ENCODE data around the gene TRABD2B. TPM values are rescaled to one million over a fixed set of nuclear protein-coding genes. Genes with fewer than 3 reads are reported as not detected.

TRABD2B gene
- total RNA-seq, 3 donors from 2014 or later = 1.4 to 3.7 (median 2.3) TPM

DNA sequence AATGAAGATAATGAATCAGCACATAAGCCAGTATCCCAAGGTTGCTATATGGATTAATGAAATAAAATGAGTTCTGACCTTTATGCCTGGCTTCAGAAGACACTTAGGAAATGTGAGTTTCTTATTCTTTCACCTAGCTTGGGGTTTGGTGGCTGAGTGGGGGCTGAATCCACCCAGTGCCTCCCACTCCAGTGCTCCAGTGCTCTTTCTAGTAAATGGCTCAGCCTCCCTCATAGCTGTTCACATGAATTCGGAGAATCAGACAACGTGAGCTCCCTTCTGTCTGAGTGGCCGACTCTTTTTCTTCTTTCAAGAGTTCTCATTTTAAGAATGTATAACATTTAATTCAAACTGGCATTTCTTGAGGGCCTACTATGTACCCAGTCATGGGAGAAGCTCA lies 43.5 kb downstream of the TRABD2B start:
- Histone ChIP-seq H3K4me1 (no peaks in the 10 kb centered on the region), H3K27ac (no peak overlapping the region), H3K9me3 (no peaks in the 10 kb centered on the region), H3K27me3 (no peaks in the 10 kb centered on the region), H3K4me3 (no peak overlapping the region), H3K36me3 (no peaks in the 10 kb centered on the region)
- intact Hi-C loops (cut with DNase I; ENCODE audit: low total_unique reads) = no loop called here
- DNase-seq (ENCODE audit: low spot score in 2 of 2) = no peak
- TF ChIP-seq POLR2A (IDR thresholded peaks at IDR 0.05) (no peak), POLR2AphosphoS5 (IDR thresholded peaks at IDR 0.05) (no peak)
- TF ChIP-seq, protein P1, sequence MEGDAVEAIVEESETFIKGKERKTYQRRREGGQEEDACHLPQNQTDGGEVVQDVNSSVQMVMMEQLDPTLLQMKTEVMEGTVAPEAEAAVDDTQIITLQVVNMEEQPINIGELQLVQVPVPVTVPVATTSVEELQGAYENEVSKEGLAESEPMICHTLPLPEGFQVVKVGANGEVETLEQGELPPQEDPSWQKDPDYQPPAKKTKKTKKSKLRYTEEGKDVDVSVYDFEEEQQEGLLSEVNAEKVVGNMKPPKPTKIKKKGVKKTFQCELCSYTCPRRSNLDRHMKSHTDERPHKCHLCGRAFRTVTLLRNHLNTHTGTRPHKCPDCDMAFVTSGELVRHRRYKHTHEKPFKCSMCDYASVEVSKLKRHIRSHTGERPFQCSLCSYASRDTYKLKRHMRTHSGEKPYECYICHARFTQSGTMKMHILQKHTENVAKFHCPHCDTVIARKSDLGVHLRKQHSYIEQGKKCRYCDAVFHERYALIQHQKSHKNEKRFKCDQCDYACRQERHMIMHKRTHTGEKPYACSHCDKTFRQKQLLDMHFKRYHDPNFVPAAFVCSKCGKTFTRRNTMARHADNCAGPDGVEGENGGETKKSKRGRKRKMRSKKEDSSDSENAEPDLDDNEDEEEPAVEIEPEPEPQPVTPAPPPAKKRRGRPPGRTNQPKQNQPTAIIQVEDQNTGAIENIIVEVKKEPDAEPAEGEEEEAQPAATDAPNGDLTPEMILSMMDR (IDR thresholded peaks at IDR 0.05) = no peak

DNA sequence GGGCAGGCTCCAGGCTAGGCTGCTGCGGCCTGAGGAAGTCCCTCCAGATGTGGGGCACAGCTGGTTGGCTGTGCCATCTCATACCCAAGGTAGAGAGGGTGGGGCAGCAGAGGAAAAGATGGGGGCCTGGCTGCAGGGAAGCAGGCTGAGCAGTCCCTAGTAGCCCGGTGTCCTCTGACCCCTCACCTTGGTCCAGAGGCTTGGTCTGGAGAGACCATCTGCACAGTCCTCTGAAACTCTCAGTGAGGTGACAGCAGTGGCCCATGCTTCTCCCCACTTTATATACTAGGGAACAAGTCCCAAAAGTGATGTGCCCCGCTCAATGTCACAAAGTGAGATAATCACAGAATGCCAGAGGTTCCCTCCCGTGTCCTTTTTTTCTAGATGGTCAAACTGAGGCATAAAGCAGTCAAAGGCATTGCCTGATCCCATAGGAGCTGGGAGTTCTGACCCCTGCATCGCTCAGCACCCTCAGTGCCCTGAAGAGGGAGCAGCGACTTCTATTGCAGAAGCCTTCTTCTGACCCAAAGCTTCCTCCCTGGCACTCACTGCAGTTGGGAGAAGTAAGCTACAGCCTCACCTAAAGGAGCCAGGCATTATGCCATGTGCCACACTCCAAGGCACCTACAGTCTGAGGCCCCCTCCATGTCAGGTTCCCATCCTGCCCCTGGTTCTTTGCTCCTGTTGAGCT lies 45.5 kb downstream of the TRABD2B start:
- Histone ChIP-seq H3K27ac (no peak overlapping the region), H3K4me1 (no peaks in the 10 kb centered on the region), H3K9me3 (no peaks in the 10 kb centered on the region), H3K36me3 (no peaks in the 10 kb centered on the region), H3K27me3 (no peaks in the 10 kb centered on the region), H3K4me3 (no peak overlapping the region)
- DNase-seq (ENCODE audit: low spot score in 2 of 2) = no peak
- intact Hi-C loops (cut with DNase I; ENCODE audit: low total_unique reads) = no loop called here
- TF ChIP-seq POLR2AphosphoS5 (IDR thresholded peaks at IDR 0.05) (no peak), POLR2A (IDR thresholded peaks at IDR 0.05) (no peak)
- TF ChIP-seq, protein P1 (IDR thresholded peaks at IDR 0.05) = no peak

DNA sequence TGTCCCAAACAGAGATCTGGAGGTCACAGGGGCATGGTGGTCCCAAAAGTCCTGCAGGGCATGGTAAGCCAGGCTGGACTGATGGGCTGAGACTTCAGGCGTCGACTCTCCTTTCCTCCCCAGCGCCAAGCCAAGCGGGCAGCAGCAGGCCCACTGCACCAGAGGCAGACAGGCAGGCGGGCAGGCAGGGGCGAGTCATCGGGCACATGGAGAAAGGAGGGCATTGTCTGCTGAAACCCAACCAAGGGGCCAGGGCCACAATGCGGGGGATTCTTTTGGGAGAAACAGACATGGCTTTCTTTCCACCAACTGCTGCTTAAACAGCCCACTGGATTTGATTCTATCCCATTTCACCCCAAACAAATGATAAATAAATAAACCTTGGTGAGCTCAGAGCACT lies 46.2 kb downstream of the TRABD2B start:
- no peak overlapping the region for H3K27ac ChIP-seq
- no peak for DNase-seq (ENCODE audit: low spot score in 2 of 2)
- H3K4me3 ChIP-seq = no peak overlapping the region
- intact Hi-C loops (cut with DNase I; ENCODE audit: low total_unique reads) = no loop called here
- no peaks in the 10 kb centered on the region for H3K9me3 ChIP-seq
- no peaks in the 10 kb centered on the region for H3K27me3 ChIP-seq
- H3K4me1 ChIP-seq = no peaks in the 10 kb centered on the region
- H3K36me3 ChIP-seq = no peaks in the 10 kb centered on the region
- TF ChIP-seq POLR2AphosphoS5 (IDR thresholded peaks at IDR 0.05) = no peak
- no peak for TF ChIP-seq POLR2A (IDR thresholded peaks at IDR 0.05)
- TF ChIP-seq, protein P1 (IDR thresholded peaks at IDR 0.05) = no peak

DNA sequence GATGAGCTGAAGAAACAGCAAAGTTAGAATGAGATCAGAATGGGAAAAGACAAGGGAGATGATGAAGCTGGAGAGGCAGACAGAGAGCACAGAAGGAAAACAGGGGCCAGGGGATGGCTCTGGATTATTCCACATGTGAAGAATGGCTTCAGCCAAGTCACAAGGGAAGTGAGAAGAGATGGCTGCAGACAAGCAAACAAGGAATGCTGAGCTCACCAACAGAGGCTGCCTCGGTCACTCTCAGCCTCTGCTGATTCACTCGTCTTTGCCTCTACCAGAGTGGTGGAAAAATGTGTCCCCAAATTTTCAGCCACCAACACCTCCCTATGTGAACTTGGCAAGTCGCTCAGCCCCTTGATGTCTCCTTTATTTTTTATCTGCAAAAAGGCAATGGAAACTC lies 46.7 kb downstream of the TRABD2B start:
- TF ChIP-seq POLR2AphosphoS5 (IDR thresholded peaks at IDR 0.05) (no peak), POLR2A (IDR thresholded peaks at IDR 0.05) (no peak)
- TF ChIP-seq, protein P1 (IDR thresholded peaks at IDR 0.05) = no peak
- Histone ChIP-seq H3K27me3 (no peaks in the 10 kb centered on the region), H3K4me1 (no peaks in the 10 kb centered on the region), H3K4me3 (no peak overlapping the region), H3K27ac (no peak overlapping the region), H3K36me3 (no peaks in the 10 kb centered on the region), H3K9me3 (no peaks in the 10 kb centered on the region)
- no peak for DNase-seq (ENCODE audit: low spot score in 2 of 2)
- intact Hi-C loops (cut with DNase I; ENCODE audit: low total_unique reads) = no loop called here

DNA sequence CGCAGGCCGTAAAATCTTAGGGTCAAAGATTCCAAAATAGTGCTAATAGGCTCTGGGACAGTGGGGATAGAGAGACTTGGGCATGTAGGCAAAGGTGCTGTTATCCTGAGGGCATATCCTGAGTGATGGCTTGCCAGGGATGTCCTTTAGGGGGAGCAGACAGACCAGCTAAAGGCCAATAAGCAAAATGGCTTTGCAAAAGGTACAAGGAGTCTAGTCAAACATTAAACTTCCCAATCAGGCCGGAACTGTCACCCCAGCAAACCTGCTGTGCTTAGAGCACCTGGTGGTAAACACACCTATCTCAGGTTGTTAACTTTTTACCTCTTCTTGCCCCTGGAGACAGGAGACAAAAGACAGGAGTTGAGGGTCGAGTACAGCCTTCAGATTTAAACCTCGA lies 49.1 kb downstream of the TRABD2B start:
- no peaks in the 10 kb centered on the region for H3K36me3 ChIP-seq
- no peaks in the 10 kb centered on the region for H3K27me3 ChIP-seq
- H3K4me1 ChIP-seq = no peaks in the 10 kb centered on the region
- intact Hi-C loops (cut with DNase I; ENCODE audit: low total_unique reads) = no loop called here
- H3K27ac ChIP-seq = no peak overlapping the region
- H3K4me3 ChIP-seq = no peak overlapping the region
- no peak for TF ChIP-seq POLR2A (IDR thresholded peaks at IDR 0.05)
- TF ChIP-seq, protein P1 (IDR thresholded peaks at IDR 0.05) = no peak
- DNase-seq (ENCODE audit: low spot score in 2 of 2) = no peak
- H3K9me3 ChIP-seq = no peaks in the 10 kb centered on the region

All from breast epithelium (tissue), 4 donors.